Suppressor macrophage (primary cell): ENCODE data around the gene ABI1.
"Not testable (repeated sequence)": the region's sequence is repeated elsewhere in the genome, so short reads cannot be mapped to it uniquely, and the experiment has no call there.

Source experiments
- DNase-seq, 4 experiments: peaks; one replicate each; pipeline ENCODE4 v3.0.0-alpha.2; 2020 to 2022

ABI1 gene

DNA sequence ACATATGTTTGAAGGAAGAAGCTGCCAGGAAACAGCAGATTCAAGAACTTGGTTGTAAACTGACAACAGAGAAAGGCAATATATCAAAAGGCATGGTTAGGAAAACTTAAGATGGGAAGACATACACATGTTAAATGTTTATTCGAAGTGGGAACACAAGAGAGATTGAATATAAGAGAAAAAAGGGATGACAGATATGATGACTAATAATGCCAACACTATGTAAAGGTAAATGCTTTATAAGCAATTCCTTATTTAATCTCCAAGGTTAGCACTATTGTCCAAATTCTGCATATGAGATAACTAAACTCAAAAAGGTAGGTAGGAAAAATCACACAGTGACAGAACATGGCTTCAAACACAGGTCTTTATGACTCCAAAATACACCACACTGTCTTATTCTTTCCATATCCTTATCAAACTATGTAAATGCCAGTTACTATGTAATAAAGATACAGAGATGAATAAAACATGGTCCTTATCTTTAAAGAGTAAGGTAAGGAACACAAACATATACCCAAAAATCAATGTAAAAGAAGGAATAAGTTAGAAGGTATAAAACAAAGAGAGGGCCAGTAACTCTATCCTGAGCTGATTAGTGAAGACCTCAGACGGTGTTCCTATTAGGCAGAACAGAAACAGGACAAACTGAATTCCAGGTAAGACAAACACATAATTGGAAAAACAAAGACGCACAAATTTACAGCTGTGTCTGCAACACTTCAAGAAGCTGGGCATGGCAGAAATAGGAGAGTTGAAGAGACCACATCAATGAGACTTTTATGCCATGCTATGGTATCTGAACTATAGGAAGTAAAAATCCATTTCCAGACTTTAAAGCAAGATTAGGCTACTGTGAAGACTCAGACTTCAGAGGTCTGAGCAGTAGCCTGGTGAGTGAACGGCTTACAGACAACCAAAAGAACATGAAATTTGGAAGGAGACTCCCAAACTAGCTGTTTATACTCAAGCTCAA is 56.1 kb downstream of the ABI1 start:
- no peak for DNase-seq

DNA sequence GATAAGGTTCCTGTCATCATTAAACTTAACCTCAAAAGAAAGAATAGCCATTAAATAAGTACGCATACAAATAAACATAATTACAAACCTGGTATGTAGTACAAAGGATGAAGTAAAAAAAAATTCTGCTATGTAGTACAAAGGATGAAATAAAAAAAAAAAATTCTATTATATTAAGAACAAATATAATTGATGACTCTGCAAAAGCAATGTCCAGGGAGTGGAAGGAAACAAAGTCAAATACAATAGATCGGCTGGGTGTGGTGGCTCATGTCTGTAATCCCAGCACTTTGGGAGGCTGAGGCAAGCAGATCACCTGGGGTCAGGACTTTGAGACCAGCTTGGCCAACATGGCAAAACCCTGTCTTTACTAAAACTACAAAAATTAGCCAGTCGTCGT is 56.9 kb downstream of the ABI1 start:
- DNase-seq: no peak

DNA sequence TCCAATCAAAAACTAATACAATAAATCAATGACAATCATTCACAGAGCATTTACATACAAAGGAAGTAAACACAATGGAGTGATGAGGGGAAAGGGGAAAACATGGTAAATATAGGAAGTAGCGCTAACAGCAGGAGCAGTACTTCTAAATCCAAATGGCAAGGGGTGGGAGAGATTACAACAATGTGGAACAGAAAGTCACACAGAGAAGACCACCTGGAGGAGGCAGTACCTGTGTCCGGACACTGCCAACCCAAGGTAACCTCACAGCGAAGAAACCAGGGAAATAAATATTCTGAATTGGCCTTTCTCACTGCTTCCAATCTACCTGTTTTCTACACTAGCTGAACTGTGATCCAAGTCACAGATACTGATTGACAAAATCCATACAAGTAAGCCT is 58.2 kb downstream of the ABI1 start:
- DNase-seq: no peak

DNA sequence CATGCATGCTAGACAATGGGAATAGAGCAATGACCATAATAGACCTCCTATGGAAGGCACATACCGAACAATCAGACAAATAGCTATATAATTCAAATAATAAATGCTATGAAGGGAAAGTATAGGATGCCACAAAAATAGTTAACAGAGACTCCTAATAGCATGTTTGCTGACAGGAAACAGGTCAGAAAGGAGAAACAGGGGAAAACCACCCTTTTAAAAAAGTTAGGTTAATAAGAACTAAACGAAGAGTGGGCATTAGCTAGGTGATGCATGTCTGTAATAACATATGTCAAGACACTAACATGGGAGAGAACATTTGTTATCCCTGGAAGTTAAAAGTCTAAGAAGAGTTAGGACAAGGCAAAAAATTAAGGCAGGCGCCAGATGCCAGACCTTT is 58.9 kb downstream of the ABI1 start:
- no peak for DNase-seq

DNA sequence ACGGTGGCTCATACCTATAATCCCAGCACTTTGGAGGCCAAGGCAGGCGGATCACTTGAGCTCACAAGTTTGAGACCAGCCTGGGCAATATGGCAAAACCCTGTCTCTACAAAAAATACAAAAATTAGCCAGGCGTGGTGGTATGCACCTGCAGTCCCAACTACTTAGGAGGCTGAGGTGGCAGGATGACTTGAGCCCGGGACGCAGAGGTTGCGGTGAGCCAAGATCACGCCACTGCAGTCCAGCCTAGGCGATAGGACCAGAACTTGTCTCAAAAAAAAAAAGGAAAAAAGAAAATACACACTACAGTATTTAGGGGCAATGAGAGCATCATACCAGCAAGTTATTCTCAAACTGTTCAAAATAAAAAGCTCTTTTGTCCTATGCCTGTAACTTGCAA is 59.5 kb downstream of the ABI1 start:
- DNase-seq: no peak

DNA sequence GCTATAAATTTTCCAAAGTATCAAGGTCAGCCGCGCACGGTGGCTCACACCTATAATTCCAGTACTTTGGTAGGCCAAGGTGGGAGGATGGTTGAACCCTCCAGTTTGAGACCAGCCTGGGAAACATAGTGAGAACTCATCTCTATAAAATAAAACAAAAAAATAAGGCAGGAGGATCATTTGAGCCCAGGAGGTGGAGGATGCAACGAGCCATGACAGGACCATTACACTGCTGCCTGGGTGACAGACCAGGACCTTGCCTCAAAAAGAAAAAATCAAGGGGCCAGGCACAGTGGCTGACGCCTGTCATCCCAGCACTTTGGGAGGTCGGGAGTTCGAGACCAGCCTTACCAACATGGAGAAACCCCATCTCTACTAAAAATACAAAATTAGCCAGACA is 60.3 kb downstream of the ABI1 start:
- DNase-seq: no peak

DNA sequence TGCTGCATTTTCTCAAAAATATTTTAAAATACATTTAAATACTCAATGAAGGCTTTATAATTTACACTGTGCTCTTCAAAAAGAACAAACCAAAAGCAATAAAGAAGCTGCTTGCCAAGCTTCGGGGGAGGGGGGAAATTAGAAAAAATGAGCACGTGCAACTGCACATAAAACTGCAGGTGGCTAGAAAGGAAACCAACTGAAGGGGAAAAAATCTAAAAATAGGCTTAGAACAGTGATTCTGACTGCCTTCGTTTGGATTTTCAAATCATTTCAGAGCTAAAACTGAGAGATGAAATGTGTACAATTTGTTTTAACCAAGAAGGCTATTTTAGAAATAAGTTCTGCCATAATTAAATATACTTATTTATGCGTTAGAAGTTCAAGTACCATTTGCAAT is 61.4 kb downstream of the ABI1 start:
- DNase-seq: no peak

DNA sequence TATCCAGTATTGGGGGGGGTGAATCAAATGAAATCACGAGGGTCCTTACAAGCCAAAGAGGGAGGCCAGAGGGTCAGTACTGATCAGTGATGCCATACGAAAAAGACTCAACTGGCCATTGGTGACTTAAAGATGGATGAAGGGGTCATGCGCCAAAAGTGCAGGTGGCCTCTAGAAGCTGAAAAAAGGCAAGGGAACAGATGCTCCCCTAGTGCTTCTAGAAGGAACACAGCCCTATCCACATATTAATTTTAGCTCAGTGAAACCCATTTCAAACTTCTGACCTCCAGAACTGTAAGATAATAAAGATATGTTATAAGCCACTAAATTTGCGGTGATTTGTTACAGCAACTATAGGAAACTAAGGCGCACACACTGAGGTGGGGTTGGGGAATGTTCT is 62.5 kb downstream of the ABI1 start:
- no peak for DNase-seq

DNA sequence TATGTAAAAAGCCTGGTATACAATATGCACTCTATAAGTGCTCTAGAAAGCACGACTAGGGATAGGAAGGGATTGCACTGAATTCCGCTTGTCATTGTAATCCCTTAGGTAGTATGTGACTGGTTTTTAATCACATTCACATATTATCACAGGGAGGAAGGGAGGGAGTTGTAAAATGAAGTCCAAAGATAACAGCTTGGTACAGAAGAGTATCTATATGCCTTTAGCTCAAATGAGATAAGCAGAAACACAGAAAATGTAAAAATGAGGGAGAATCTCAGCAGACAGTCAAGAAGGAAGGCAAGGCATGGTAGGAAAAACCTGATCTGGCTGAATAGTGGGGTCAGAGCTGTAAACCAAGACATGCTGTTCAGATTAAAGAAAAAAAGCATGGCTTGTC is 63.4 kb downstream of the ABI1 start:
- no peak for DNase-seq

DNA sequence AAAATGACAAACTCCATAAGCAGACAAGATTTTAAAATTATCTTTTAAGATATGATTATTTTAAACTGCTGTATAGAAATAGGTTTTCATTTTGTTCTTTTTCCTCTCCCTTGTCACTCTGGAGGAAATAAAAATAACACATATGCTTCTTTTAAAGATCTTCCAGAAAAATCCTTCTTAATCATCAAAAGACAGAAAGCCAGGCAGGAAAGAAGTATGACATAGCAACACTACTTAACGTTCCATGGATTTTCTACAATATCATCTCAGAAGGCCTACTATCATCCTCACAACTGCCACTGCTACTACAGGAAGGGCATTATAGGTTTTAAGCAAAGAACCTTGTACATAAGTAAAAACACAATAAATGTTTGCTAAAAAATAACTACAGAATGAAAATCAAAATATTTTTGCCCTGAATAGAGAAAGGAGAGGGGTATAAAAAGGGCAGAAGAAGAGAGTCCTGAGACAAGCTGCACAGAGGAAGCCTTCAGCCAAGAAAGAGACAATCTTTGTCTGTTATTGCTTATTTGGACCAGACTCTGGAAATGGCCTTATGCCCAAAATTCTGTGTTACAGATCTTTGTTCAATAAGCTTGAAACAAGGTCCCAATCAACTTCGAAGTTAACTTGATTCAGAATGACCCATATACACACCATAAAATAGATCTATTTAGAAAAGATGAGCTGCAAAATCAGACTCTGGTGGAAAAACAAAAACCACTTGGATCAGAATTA is 67.8 kb downstream of the ABI1 start:
- DNase-seq: no peak

DNA sequence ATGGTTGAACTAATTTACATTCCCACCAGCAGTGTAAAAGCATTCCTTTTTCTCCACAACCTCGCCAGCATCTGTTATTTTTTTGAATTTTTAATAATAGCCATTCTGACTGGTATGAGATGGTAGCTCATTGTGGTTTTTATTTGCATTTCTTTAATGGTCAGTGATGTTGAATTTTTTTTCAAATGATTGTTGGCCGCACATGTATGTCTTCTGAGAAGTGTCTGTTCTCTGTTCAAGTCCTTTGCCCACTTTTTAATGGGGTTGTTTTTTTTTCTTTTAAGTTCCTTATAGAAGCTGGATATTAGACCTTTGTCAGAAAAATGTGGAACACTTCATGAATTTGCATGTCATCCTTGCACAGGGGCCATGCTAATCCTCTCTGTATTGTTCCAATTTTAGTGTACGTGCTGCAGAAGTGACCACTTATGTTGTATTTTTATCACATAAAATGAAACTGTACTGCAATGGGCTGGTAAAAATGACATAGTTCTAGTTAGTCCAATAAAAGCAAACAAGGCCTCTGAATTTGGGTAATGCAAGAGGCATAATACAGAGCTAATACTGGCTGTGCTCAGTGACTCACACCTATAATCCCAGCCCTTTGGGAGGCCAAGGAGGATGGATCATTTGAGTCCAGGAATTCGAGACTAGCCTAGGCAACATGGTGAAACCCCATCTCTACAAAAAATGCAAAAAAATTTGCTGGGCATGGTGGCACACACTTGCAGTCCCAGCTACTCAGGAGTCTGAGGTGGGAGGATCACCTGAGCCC is 70.3 kb downstream of the ABI1 start:
- DNase-seq: no peak

DNA sequence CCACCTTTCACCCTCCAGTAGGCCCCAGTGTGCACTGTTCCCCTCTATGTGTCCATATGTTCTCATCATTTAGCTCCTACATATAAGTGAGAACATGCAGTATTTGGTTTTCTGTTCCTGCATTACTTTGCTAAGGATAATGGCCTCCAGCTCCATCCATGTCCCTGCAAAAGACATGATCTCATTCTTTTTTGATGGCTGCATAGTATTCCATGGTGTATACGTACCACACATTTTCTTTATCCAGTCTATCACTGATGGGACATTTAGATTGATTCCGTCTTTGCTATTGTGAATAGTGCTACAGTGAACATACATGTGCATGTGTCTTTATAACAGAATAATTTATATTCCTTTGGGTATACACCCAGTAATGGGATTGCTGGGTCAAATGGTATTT is 71.0 kb downstream of the ABI1 start:
- DNase-seq: not testable (repeated sequence)

DNA sequence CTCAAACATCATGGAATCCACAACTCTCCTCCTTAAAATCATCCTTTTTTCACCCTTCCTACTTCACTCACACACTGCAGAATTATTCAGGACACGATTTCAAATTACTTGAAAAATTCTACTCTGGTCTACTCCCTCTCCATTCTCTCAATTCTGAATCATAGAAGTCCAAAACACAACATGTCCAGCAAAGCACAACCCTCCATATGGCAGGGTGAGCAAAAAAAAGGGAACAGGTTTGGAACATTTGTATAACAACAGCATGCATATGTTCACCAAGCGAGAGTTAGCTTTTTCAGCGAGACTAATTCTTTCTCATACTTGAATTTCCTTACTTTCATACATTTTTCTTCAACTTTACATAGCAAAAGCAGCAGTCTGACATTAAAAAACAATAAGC is 73.4 kb downstream of the ABI1 start:
- DNase-seq: no peak

DNA sequence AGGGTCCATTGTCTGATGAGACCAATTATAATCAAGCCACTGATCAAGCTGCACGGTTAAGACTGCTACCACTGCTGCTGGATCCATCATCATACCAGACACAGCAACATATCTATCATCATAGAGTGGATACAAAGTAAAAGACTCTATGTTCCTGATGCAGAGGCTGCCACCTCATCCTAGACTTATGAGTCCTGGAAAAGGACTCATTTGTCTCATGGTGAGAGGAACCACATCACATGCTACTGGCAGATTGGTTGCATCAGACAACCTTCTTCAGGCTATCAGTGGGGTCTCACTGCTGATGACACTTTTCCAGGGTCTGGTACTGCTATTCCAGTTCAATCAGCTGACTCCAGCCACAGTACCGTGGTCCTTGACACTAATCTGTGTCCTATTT is 79.0 kb downstream of the ABI1 start:
- DNase-seq: peak; percentile 30 to 58 (median 46)

DNA sequence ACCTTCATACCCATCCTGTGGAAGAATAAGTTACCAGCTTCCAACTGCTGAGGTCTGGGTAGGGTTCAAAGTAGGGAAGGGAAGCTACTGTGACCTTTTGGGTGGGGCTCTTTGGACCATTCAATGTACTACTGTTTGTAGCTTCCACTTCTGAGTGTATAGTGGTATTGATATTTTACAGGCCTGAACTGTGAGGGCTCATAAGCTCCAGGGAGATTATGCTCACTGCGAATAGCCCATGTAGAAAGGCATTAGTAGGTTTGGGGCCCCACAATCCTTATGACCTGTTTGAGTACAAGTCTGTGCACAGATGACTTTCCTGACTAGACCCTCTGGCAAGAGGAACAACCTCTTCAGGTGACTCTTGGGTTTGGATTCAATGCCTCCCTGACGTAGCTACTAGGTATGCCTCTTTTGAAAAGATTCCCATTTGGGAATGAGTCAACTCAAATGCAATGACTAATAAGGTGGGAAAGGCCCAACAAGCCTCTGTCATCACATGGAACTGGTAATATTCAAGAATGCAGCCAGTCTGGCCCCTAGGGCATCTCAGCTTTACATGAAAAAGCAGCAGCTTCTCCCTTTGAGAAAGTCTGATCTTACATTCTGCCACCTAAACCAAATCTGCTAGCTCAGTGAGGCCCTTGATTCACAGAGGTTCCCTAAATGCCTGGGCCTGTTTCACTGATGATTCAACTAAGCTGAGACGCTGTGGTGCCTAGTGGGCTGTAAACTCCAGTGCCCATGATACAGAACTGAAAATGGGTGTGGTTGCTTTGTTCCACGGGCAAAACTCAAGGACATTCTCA is 79.8 kb downstream of the ABI1 start:
- peak; percentile 72 to 88 (median 78) for DNase-seq

DNA sequence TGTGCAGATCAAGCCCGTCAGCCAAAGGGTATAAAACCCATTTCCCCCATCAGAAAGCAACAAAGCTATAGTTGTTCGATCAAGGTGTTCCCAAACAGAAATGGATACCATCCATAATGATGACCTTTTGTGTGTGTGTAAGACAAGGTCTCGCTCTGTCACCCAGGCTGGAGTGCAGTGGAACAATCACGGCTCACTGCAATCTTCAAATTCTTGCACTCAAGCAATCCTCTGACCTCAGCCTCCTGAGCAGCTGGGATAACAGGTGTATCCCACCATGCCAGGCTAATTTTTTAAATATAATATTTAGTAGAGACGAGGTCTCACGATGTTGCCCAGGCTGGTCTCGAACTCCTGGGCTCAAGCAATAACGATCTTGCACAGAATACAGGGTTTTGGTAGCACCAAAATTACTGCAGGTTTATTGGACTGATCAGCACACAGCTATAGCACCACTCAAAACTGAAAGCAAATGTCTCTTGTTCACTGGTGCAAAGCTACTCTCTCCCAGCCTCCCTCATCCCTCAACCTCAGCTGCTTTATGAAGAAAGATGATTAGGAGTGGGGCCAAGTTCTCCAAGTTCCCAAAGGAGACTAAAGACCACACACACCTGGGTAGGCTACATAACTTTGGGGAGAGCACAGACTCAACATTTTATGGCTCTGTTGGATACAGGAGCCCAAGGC is 80.5 kb downstream of the ABI1 start:
- DNase-seq: no peak

DNA sequence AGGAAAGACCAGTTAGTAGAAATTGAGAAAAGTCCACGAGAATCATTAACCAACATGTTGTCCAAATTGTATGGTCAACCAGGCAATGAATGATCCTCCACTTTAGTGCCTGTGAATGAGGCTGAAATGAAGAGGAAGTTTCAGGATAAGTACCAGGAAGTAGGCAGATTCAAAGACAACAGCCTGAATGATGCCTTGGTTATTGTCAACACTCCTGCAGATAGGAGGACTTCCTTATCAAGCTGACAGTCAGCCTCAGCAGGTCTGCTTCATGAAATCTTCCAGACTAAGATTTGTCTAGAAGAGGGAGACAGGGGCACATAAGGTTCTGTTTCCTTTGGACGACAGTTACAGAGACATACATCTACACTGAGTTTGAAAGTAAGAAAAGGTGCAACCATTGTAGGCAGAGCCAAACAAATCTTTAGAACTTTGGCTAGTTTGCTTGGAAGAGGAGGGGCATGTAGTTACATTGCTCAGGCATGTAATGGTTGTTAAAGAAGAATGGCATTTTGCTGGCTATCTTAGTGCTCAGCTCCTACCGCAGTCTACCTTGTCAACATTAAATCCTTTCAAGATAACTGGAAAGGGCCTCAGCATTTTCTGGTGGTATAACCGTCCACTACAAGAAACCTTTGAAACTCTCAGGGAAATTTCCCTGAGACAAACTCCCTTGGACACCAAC is 81.4 kb downstream of the ABI1 start:
- peak; percentile 40 to 67 (median 64) for DNase-seq

DNA sequence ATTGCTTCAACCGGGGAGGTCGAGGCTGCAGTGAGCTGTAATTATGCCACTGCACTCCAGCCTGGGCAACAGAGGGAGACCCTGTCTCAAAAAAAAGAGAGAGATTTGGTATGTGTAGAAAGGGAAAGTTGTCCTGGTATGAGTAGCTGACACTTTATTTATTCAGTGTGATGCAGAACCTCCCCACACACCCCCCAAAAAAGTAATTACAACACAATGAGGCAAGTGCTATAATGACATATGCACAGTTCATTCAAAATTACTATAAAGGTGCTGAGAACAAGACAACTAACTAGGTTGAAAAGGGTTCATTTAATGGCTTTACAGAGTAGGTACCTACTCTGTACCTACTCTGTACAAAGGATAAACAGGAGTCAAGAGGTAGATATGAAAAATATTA is 83.1 kb downstream of the ABI1 start:
- no peak for DNase-seq

DNA sequence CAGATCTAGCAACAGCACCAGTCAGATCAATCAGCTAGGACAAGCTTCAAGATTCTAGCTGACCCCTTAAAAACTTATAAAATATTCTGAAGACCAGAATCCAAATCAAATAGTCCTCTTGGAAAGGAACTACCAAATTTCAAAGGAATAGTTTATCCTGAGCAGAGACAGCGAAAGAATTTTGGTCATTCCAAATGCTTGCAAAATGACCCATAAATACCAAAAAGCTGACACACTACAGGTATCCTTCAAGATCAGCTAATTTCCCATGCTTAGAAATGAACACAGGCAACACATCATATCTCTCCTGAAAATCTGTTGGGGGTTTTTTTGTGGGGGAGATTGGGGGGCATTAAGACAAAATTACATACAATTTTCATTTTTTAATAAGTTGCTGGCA is 84.5 kb downstream of the ABI1 start:
- no peak for DNase-seq

DNA sequence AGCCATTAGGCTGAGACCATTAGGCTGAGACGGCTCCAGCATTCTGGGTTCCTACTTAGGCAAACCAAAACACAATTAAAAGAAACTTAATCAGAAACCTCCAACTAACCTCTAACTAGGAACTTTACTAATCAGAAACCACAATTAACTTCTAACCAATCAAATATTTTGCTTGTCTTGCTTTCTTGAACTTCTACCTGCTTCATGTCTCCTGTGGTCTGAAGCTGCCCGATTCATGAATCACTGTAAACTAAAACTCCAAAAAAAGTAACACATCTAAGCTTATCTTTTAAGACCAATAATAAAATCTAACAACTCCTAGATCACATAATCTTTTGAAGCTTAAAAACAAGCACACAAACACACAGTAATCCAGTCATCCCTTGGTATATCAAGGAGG is 87.1 kb downstream of the ABI1 start:
- no peak for DNase-seq

DNA sequence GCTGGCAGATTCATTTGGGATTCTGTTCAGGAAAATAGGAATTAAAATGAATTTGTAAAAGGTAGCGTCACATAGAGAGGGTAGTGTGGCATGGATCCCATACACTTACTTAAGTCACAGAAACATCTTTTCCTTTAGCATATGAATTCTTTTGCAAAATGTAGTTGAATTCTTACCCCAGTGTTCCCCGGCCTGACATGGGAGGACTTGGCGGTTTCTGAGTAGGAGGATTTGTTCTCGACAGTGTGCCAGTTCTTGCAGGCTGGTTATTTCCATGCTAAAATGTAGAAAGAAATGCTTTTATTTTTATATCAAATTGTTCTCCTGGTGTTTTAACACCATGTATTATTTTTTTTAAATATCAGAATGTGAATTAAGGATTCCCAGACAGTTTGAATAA is 90.7 kb downstream of the ABI1 start:
- DNase-seq: no peak
